ENCODE data around the gene PGP.

The PGP gene

GRCh38 chr16:2179576-2179975 lies 35.1 kb downstream of the PGP start:
- TF ChIP-seq, protein P1, sequence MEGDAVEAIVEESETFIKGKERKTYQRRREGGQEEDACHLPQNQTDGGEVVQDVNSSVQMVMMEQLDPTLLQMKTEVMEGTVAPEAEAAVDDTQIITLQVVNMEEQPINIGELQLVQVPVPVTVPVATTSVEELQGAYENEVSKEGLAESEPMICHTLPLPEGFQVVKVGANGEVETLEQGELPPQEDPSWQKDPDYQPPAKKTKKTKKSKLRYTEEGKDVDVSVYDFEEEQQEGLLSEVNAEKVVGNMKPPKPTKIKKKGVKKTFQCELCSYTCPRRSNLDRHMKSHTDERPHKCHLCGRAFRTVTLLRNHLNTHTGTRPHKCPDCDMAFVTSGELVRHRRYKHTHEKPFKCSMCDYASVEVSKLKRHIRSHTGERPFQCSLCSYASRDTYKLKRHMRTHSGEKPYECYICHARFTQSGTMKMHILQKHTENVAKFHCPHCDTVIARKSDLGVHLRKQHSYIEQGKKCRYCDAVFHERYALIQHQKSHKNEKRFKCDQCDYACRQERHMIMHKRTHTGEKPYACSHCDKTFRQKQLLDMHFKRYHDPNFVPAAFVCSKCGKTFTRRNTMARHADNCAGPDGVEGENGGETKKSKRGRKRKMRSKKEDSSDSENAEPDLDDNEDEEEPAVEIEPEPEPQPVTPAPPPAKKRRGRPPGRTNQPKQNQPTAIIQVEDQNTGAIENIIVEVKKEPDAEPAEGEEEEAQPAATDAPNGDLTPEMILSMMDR (IDR thresholded peaks at IDR 0.05; ENCODE audit: borderline replicate concordance, insufficient read depth, low read depth, low read length), result no peak
- H3K4me3 ChIP-seq (ENCODE audit: low read depth, low read length), result no peak overlapping the region

DNA sequence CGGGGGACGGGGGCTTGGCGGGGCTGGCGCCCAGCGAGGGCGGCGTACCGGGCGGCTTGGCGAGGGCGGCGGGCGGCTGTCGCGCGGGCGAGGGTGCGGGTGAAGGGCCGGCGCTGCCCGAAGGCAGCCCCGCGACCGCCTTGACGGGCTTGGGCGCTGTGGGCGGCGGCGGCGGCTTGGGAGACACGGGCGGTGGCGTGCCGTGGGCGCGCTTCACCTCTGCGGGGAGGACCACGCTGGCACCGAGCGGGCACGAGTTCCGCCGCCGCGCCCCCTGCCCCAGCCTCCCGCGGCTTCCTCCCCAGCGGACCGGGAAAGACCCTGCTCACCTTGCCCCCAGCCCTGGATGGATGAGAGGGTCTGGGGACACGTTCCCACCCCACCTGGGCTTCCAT lies 35.5 kb downstream of the PGP start:
- TF ChIP-seq, protein P1 (IDR thresholded peaks at IDR 0.05; ENCODE audit: borderline replicate concordance, insufficient read depth, low read depth, low read length), result no peak

GRCh38 chr16:2178321-2179106 lies 36.1 kb downstream of the PGP start:
- TF ChIP-seq, protein P1 (IDR thresholded peaks at IDR 0.05; ENCODE audit: borderline replicate concordance, insufficient read depth, low read depth, low read length), result no peak
- no peak overlapping the region for H3K4me3 ChIP-seq (ENCODE audit: low read depth, low read length)

More for the DNA sequence above, 35.5 kb downstream of the PGP start:
- no peak overlapping the region for H3K4me3 ChIP-seq (ENCODE audit: low read depth, low read length)

DNA sequence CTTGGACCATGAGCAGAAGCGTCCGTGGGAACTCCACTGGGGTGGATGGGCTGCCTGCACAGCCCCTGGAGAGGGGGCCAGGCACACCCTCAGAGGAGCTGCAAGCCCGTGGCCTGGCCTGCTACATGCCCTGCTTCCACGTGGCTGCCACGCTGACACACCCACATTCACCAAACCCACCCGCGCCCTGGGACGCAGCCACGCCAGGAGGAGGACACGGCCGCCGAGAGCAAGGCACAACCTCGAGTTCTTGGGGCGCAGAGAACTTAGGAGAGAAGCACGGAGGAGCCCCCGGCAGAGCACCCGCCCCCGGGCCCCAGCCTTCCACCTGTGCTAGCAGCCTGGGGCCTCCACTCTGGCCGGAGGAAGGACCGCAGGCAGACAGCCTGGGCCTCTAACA lies 37.1 kb downstream of the PGP start:
- H3K4me3 ChIP-seq (ENCODE audit: low read depth, low read length), result no peak overlapping the region
- TF ChIP-seq, protein P1 (IDR thresholded peaks at IDR 0.05; ENCODE audit: borderline replicate concordance, insufficient read depth, low read depth, low read length), result no peak

DNA sequence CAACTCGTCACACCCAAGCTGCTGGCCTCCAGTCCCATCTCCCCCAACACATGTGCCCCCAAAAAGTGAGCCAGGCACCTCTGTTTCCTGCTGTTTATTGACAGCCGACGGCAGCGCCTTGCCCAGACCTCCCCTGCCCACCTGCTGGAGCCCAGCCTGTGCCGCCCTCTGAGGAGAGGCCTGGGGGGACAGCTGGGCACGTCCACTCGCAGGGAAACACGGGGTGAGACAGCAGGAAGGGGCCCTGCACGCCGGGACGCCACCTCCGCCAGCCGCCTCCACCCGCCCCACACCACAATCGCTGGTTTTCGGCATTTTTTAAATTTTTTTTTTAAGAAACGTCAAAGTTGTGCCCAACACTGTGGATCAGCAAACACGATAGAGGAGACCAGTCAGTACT lies 37.5 kb downstream of the PGP start:
- TF ChIP-seq, protein P1 (IDR thresholded peaks at IDR 0.05; ENCODE audit: borderline replicate concordance, insufficient read depth, low read depth, low read length), result no peak
- no peak overlapping the region for H3K4me3 ChIP-seq (ENCODE audit: low read depth, low read length)

GRCh38 chr16:2176047-2176446 lies 38.6 kb downstream of the PGP start:
- TF ChIP-seq, protein P1 (IDR thresholded peaks at IDR 0.05; ENCODE audit: borderline replicate concordance, insufficient read depth, low read depth, low read length), result no peak

GRCh38 chr16:2175454-2175853 lies 39.2 kb downstream of the PGP start:
- TF ChIP-seq, protein P1 (IDR thresholded peaks at IDR 0.05; ENCODE audit: borderline replicate concordance, insufficient read depth, low read depth, low read length), result no peak
- H3K4me3 ChIP-seq (ENCODE audit: low read depth, low read length), result no peak overlapping the region

More at GRCh38 chr16:2176047-2176446, 38.6 kb downstream of the PGP start:
- H3K4me3 ChIP-seq (ENCODE audit: low read depth, low read length), result no peak overlapping the region

Data from GM12875 (cell line).